Endothelial cell (in vitro differentiated cells): ENCODE results near the gene EZR. TPM values are rescaled to one million over a fixed set of nuclear protein-coding genes. Genes with fewer than 3 reads are reported as not detected.
A peak's percentile ranks its signal among the peaks of the same experiment; 100 is the strongest.

ENCODE experiments used
- DNase-seq: peaks from one replicate; pipeline ENCODE4 v3.0.0; 2021; ENCODE audit warnings: low spot score
- H3K27ac Mint-ChIP-seq: one replicate; pipeline ENCODE4 v1.8.0; 2021; ENCODE audit warnings: mixed read lengths, inconsistent platforms; ENCODE audit not compliant: unreplicated experiment
- H3K27me3 Mint-ChIP-seq: one replicate; pipeline ENCODE4 v1.8.0; 2021; ENCODE audit warnings: mild to moderate bottlenecking, moderate library complexity, mixed read lengths, inconsistent platforms; ENCODE audit not compliant: unreplicated experiment
- H3K36me3 Mint-ChIP-seq: one replicate; pipeline ENCODE4 v1.8.0; 2021; ENCODE audit warnings: mild to moderate bottlenecking, low read depth, mixed read lengths, inconsistent platforms; ENCODE audit not compliant: unreplicated experiment
- H3K4me1 Mint-ChIP-seq: one replicate; pipeline ENCODE4 v1.8.0; 2021; ENCODE audit warnings: mild to moderate bottlenecking, mixed read lengths, inconsistent platforms; ENCODE audit not compliant: unreplicated experiment
- H3K4me3 Mint-ChIP-seq: one replicate; pipeline ENCODE4 v1.8.0; 2021; ENCODE audit warnings: mild to moderate bottlenecking, mixed read lengths, inconsistent platforms; ENCODE audit not compliant: unreplicated experiment
- H3K9me3 Mint-ChIP-seq: one replicate; pipeline ENCODE4 v1.8.0; 2021; ENCODE audit warnings: mixed read lengths, inconsistent platforms; ENCODE audit not compliant: unreplicated experiment
- CTCF ChIP-seq: fragments of 200-600 bp; sonication (generic); IDR thresholded peaks from one replicate; pipeline ENCODE4 v1.5.0; 2021; ENCODE audit warnings: antibody characterized with exemption; ENCODE audit not compliant: unreplicated experiment
- total RNA-seq: library from RNA; stranded (reverse); fragmentation: NEBNext Ultra II Directional; extraction: Animal tissue kit (Norgen Biotek cat#: 25700); gene quantifications from one replicate; pipeline ENCODE4 v1.2.1, GENCODE V29; 2021; ENCODE audit not compliant: unreplicated experiment

EZR gene
- total RNA-seq, 1 donor from 2014 or later: 125 TPM

GRCh38 chr6:158850807-158851115 is 31.6 kb upstream of the EZR start:
- peak overlapping the region; percentile 90 for H3K27ac Mint-ChIP-seq
- H3K9me3 Mint-ChIP-seq: no peaks in the 10 kb centered on the region
- peaks cover 14% of the 10 kb centered on the region for H3K4me1 Mint-ChIP-seq
- H3K36me3 Mint-ChIP-seq: no peaks in the 10 kb centered on the region
- TF ChIP-seq CTCF: no peak
- DNase-seq: no peak
- no peak overlapping the region for H3K4me3 Mint-ChIP-seq
- no peaks in the 10 kb centered on the region for H3K27me3 Mint-ChIP-seq

DNA sequence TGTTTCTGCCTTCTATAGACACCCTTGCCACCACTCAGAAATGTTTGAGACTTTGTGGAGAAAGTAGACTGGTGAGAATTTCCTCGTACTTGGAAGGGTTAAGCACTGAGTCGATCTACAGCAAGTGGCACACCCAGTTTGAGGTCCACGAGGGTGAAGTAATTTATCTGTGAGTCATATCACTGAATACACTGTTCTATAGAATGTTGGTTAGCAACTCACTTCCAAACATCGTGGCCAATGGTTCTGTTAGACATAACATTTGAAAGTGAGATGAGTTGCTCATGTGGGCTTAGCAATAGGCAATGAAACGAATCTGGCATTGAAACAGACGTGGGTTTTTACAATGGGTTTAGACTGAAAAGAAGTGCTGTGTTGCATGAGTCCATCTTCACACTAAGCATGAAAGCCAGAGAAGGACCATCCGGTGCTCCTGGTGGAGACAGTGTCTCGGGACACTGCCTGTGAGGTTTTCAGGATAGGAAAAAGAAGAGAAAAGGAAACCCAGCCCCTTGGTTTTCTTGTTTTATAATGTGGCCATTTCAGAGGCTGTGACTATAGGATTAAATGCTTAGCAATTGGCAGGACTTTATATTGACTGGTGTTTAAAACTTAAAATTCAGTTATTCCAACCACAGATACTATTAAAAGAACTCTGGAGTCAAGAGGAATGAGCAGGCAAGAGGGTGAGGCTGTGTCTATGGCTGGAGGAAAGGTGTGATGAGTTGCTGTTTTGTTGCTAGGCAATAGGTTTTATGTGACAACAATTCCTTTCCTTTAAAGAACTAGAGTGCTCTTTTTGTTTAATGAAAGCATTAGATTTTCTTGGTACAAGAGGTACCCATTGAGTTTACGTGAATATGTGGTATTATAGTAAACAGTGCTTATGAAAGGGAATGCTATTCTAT is 31.0 kb upstream of the EZR start:
- H3K36me3 Mint-ChIP-seq: no peaks in the 10 kb centered on the region
- H3K27ac Mint-ChIP-seq: peak overlapping the region; percentile 90
- H3K9me3 Mint-ChIP-seq: no peaks in the 10 kb centered on the region
- H3K4me1 Mint-ChIP-seq: peaks cover 14% of the 10 kb centered on the region
- no peaks in the 10 kb centered on the region for H3K27me3 Mint-ChIP-seq
- DNase-seq: no peak
- no peak overlapping the region for H3K4me3 Mint-ChIP-seq
- TF ChIP-seq CTCF: no peak

- Mint-ChIP-seq H3K27ac (no peak overlapping the region), H3K4me3 (no peak overlapping the region), H3K27me3 (no peaks in the 10 kb centered on the region), H3K4me1 (peaks cover 9% of the 10 kb centered on the region), H3K36me3 (no peaks in the 10 kb centered on the region), H3K9me3 (no peaks in the 10 kb centered on the region)
- no peak for DNase-seq
- TF ChIP-seq CTCF: no peak
Observed at GRCh38 chr6:158848490-158848895, 29.3 kb upstream of the EZR start.

DNA sequence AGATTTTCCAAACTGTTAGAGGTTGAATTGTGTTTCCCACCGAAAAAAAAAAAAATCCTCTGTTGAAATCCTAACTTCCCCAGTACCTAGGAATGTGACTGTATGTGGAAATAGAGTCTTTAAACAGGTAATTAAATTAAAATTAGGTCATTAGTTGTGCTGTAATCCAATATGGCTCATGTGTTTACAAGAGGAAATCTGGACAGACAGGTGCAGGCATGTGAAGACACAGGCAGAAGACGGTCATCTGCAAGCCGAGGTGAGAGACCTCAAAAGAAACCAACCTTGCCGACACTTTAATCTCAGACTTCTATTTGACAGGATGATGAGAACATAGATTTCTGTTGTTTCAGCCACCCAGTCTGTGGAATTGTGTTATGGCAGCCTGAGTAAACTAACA is 28.6 kb upstream of the EZR start:
- Mint-ChIP-seq H3K27ac (no peak overlapping the region), H3K4me1 (peaks cover 9% of the 10 kb centered on the region), H3K9me3 (peaks cover 3% of the 10 kb centered on the region), H3K4me3 (no peak overlapping the region), H3K27me3 (peaks cover under 1% of the 10 kb centered on the region), H3K36me3 (no peaks in the 10 kb centered on the region)
- TF ChIP-seq CTCF: no peak
- DNase-seq: no peak

DNA sequence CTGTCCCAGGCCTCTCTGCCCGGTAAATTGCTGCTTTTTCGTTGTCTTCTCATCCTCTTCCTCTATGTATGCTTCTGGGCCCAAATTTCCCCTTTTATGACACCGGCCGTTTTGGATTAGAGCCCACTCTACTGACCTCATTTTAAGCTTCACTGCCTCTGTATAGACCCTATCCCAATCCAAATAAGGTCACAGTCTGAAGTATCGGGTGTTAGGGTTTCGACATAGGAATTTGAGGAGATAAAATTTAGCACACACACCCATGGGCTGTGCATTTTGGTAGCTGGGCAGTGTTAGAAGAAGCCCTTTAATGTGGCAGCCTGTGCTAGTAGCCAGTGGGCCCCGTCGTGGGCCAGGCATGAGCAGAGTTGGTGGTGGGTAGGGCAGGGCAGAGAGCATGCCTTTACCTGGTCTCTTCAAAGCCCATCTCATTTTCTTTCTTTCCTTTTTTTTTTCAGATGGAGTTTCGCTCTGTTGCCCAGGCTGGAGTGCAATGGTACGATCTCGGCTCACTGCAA is 27.9 kb upstream of the EZR start:
- Mint-ChIP-seq H3K4me1 (peaks cover 9% of the 10 kb centered on the region), H3K36me3 (no peaks in the 10 kb centered on the region), H3K27ac (no peak overlapping the region), H3K27me3 (peaks cover 2% of the 10 kb centered on the region), H3K4me3 (no peak overlapping the region), H3K9me3 (peaks cover 4% of the 10 kb centered on the region)
- DNase-seq: no peak
- no peak for TF ChIP-seq CTCF
